Smooth muscle cell (in vitro differentiated cells): ENCODE data around the gene SBSN. TPM values are rescaled to one million over a fixed set of nuclear protein-coding genes. Genes with fewer than 3 reads are reported as not detected.

Experiments used
- DNase-seq: peaks from one replicate; lab custom pipeline; 2025; ENCODE audit not compliant: unreplicated experiment; lab: John Stamatoyannopoulos, UW
- H2AFZ ChIP-seq: fragments of 200-600 bp; sonication (generic); 2 replicates; pipeline ENCODE4 v1.6.0; 2016; ENCODE audit warnings: antibody characterized with exemption, low read depth, mild to moderate bottlenecking
- H3F3A ChIP-seq: fragments of 200-600 bp; sonication (generic); 2 replicates; pipeline ENCODE4 v1.6.0; 2017; ENCODE audit warnings: antibody characterized with exemption, low read depth
- H3K27ac ChIP-seq: fragments of 200-600 bp; sonication (generic); 2 replicates; pipeline ENCODE4 v1.5.1; 2016; ENCODE audit warnings: low read depth, mild to moderate bottlenecking
- H3K27me3 ChIP-seq: fragments of 200-600 bp; sonication (generic); 2 replicates; pipeline ENCODE4 v1.6.1; 2016; ENCODE audit warnings: low read depth, mild to moderate bottlenecking
- H3K36me3 ChIP-seq: fragments of 200-600 bp; sonication (generic); 2 replicates; pipeline ENCODE4 v1.5.1; 2016; ENCODE audit warnings: low read depth
- H3K4me1 ChIP-seq: fragments of 200-600 bp; sonication (generic); 2 replicates; pipeline ENCODE4 v1.5.1; 2016; ENCODE audit warnings: low read depth
- H3K4me2 ChIP-seq: fragments of 200-600 bp; sonication (generic); 2 replicates; pipeline ENCODE4 v1.6.0; 2016; ENCODE audit warnings: mild to moderate bottlenecking
- H3K4me3 ChIP-seq: fragments of 200-600 bp; sonication (generic); 2 replicates; pipeline ENCODE4 v1.5.1; 2016; ENCODE audit warnings: mild to moderate bottlenecking
- H3K79me2 ChIP-seq: fragments of 200-600 bp; sonication (generic); 2 replicates; pipeline ENCODE4 v1.6.0; 2016; ENCODE audit warnings: low read depth, mild to moderate bottlenecking
- H3K9ac ChIP-seq: fragments of 200-600 bp; sonication (generic); 2 replicates; pipeline ENCODE4 v1.6.0; 2016; ENCODE audit warnings: low read depth
- H3K9me3 ChIP-seq: fragments of 200-600 bp; sonication (generic); replicated peaks from 2 replicates; pipeline ENCODE4 v1.5.1; 2016; ENCODE audit warnings: low read depth
- H4K20me1 ChIP-seq: fragments of 200-600 bp; sonication (generic); 2 replicates; pipeline ENCODE4 v1.6.0; 2016; ENCODE audit warnings: low read depth
- WGBS: methylation state at CpG from one replicate; pipeline ENCODE4 v1.1.7; 2016; ENCODE audit warnings: low lambda C conversion rate; 5-methylcytosine and 5-hydroxymethylcytosine counted together
- polyA plus RNA-seq: library from polyadenylated mRNA; unstranded; fragments of >200 nt; fragmentation: Nextera tagmentation; extraction: Ambion mirVana; gene quantifications from 2 replicates; pipeline ENCODE4 v1.2.1, GENCODE V29; 2016
- total RNA-seq: library from RNA; depleted of rRNA; stranded (reverse); fragments of >200 nt; gene quantifications from 2 replicates; pipeline ENCODE4 v1.2.3, GENCODE V29; 2014
- TF ChIP-seq, protein P1 (sequence below): fragments of 200-600 bp; sonication (generic); IDR thresholded peaks from 2 replicates; pipeline ENCODE4 v1.5.1; 2017; ENCODE audit warnings: borderline replicate concordance, mild to moderate bottlenecking, antibody characterized with exemption; ENCODE audit not compliant: insufficient read depth, poor library complexity, severe bottlenecking

SBSN gene
- total and polyA plus RNA-seq, 2 experiments from 2014 or later = 11.7 to 19.8 TPM

DNA sequence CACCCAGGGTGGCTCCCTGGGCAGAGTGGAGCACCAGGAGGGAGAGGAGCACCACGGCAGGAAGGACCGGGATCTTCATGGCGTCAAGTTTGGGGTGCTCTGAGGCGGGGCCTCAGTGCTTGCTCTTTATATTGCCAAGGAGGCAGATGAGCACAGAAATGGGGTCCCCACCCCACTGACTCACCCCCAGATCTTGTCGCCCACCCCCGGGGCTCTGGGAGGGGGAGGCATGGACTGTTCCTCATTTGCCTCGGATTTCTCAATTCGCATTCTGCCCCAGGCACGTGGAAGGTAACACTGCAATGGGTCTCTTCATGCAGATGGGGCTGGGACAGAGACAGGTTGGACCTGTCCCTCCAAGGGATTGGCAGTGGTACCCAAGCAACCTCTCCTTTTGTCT lies 37.7 kb downstream of the SBSN start, which contains the start of gene KRTDAP:
Gene KRTDAP (minus strand): TSS at position 101 of the 400 bp plus-strand sequence. CDS start 22 bp downstream, at position 79.
- no peaks in the 10 kb centered on the region for H3K9me3 ChIP-seq
- no peak within 1 kb of the TSS for H2AFZ ChIP-seq
- no peaks in the 10 kb centered on the region for H3K79me2 ChIP-seq
- H3K4me1 ChIP-seq = no peaks in the 10 kb centered on the region
- no peak for DNase-seq
- no peak within 1 kb of the TSS for H3K4me3 ChIP-seq
- no peaks in the 10 kb centered on the region for H3K36me3 ChIP-seq
- no peaks in the 10 kb centered on the region for H3K27me3 ChIP-seq
- H3F3A ChIP-seq = no peaks in the 10 kb centered on the region
- WGBS = 77% methylated on average over 9 of the region's 9 CpGs
- no peak within 1 kb of the TSS for H3K4me2 ChIP-seq
- no peak within 1 kb of the TSS for H3K27ac ChIP-seq
- TF ChIP-seq, protein P1, sequence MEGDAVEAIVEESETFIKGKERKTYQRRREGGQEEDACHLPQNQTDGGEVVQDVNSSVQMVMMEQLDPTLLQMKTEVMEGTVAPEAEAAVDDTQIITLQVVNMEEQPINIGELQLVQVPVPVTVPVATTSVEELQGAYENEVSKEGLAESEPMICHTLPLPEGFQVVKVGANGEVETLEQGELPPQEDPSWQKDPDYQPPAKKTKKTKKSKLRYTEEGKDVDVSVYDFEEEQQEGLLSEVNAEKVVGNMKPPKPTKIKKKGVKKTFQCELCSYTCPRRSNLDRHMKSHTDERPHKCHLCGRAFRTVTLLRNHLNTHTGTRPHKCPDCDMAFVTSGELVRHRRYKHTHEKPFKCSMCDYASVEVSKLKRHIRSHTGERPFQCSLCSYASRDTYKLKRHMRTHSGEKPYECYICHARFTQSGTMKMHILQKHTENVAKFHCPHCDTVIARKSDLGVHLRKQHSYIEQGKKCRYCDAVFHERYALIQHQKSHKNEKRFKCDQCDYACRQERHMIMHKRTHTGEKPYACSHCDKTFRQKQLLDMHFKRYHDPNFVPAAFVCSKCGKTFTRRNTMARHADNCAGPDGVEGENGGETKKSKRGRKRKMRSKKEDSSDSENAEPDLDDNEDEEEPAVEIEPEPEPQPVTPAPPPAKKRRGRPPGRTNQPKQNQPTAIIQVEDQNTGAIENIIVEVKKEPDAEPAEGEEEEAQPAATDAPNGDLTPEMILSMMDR = no peak
- H4K20me1 ChIP-seq = no peaks in the 10 kb centered on the region
- H3K9ac ChIP-seq = no peak within 1 kb of the TSS

DNA sequence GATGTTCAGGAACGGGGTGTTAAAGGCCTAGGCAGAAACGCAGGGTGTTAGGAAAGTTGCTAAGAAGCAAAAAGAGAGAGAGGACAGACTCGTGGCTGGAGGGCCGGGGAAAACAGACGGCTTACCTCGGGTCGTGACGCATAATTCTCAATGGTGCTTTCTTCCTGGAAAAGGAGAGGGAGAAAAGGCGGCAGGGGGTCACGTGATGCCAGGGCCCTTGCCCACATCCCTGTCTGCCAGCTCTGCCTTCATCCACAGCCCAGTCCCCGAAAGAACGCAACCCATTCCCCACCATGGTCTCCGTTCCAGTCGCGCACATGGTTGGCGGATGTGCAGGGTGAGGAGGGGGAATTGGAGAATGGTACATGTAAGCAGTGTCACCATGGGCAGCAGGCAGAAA lies 39.4 kb downstream of the SBSN start:
- H3K36me3 ChIP-seq = no peaks in the 10 kb centered on the region
- WGBS = 86% methylated on average over 16 of the region's 16 CpGs
- no peak overlapping the region for H3K4me2 ChIP-seq
- H3K27me3 ChIP-seq = no peaks in the 10 kb centered on the region
- no peaks in the 10 kb centered on the region for H3F3A ChIP-seq
- no peak overlapping the region for H2AFZ ChIP-seq
- DNase-seq = no peak
- no peaks in the 10 kb centered on the region for H3K4me1 ChIP-seq
- H3K9me3 ChIP-seq = no peaks in the 10 kb centered on the region
- H3K4me3 ChIP-seq = no peak overlapping the region
- TF ChIP-seq, protein P1 = no peak
- no peaks in the 10 kb centered on the region for H4K20me1 ChIP-seq
- H3K27ac ChIP-seq = no peak overlapping the region
- H3K9ac ChIP-seq = no peak overlapping the region
- H3K79me2 ChIP-seq = no peaks in the 10 kb centered on the region

DNA sequence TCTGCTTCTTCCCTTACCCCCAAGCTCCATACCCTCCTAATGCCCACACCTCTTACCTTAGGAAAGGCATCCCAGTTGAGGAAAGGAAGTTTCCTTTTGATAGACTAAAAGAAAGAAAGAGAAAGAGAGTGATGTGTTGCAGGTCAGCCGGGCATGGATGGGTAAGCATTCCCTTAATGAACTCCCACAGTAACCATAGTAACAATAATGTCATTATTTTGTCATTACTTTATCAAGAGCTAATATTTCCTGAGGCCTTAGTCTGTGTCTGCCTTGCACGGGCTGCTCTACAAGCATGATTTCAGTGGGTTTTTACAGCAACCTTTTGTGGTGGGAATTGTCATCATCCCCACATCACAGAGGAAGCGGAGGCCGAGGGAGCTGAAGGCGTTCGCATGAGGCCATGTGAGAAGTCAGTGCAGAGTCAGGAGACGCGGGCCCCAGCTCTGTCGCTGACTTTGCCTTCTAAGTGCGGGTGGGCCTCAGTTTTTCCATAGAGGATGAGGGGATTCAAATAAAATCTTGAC lies 40.4 kb downstream of the SBSN start:
- WGBS = 94% methylated on average over 10 of the region's 10 CpGs
- TF ChIP-seq, protein P1 = no peak

DNA sequence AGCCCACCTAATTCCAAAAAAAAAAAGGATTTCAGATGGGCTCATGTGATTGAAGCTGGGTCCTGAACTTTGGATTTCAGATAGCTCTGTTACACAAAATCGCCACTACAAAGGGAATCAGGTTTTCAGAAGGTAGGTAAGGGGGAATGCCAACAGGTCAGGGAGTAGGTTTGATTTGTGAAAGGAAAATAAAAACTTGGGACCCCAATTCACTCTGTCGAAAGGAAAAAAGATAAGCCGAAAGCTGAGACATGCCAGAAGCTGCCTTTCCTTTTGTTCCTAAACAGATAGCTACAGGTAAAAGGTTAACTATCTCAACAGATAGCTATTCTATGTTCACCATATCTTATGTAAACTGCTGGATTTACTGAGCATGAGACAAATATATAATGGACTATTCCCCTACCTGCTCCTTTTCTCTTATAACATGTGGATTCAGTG lies 41.8 kb downstream of the SBSN start:
- H2AFZ ChIP-seq = no peak overlapping the region
- TF ChIP-seq, protein P1 = no peak
- no peaks in the 10 kb centered on the region for H3K9me3 ChIP-seq
- H3K79me2 ChIP-seq = no peaks in the 10 kb centered on the region
- no peaks in the 10 kb centered on the region for H4K20me1 ChIP-seq
- no peak overlapping the region for H3K9ac ChIP-seq
- no peak overlapping the region for H3K4me2 ChIP-seq
- H3K27ac ChIP-seq = no peak overlapping the region
- H3K36me3 ChIP-seq = no peaks in the 10 kb centered on the region
- no peaks in the 10 kb centered on the region for H3K27me3 ChIP-seq
- H3K4me3 ChIP-seq = no peak overlapping the region
- no peaks in the 10 kb centered on the region for H3K4me1 ChIP-seq
- DNase-seq = no peak
- 87% methylated on average over 3 of the region's 3 CpGs for WGBS
- H3F3A ChIP-seq = no peaks in the 10 kb centered on the region

More for the DNA sequence above, 40.4 kb downstream of the SBSN start:
- no peak overlapping the region for H2AFZ ChIP-seq
- H3K27ac ChIP-seq = no peak overlapping the region
- DNase-seq = no peak
- H3K4me1 ChIP-seq = no peaks in the 10 kb centered on the region
- H3F3A ChIP-seq = no peaks in the 10 kb centered on the region
- no peak overlapping the region for H3K4me3 ChIP-seq
- H3K9ac ChIP-seq = no peak overlapping the region
- H4K20me1 ChIP-seq = no peaks in the 10 kb centered on the region
- H3K27me3 ChIP-seq = no peaks in the 10 kb centered on the region
- H3K4me2 ChIP-seq = no peak overlapping the region
- no peaks in the 10 kb centered on the region for H3K36me3 ChIP-seq
- H3K79me2 ChIP-seq = no peaks in the 10 kb centered on the region
- H3K9me3 ChIP-seq = no peaks in the 10 kb centered on the region
